Stimulated activated CD4-positive, alpha-beta T cell treated with anti-CD3 and anti-CD28 coated beads, TNF-alpha, amount 100 ng/mL, for 4 hours (primary cell): ENCODE results near the gene ALOXE3.
"Not testable (repeated sequence)": the region's sequence is repeated elsewhere in the genome, so short reads cannot be mapped to it uniquely, and the experiment has no call there.

Experiments used
- DNase-seq, 3 experiments: peaks; one replicate each; pipeline ENCODE4 v3.0.0-alpha.2; 2020; ENCODE audit warnings: low read depth in 3 of 3

Gene ALOXE3

DNA sequence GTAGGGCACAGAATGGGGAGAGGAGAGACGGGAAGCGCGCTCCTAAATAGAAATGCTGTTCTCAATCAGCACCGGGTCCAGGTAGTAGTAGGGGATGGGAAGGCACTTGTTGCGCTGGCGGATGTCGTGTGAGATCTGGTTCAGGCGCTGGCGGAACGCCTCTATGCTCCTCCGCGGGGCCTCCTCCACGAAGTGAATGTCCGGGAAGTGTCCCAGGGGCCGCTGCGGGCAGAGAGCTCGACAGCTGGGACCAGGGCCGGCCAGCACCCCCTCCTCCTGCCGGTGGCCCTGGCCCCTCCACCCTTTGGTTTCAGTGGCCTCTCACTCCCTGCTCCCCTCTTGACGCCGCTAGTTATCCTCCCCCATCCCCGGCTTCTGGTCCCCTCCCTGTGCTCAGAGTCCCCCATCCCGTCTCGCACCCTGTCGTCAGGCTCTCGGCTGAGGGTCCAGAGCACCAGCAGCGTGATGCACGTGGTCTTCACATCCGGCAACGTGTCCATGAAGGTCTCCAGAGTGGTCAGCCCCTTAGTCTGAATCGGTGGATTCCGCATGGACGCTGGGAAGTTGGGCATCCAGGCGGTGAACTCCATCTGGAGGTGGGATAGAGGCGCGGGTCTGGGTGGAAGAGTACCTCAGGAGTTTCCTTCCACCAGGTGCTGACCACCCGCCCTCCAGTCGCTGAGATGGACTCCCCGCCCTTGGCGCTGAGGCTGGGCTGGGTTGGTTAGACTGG, 45.4 kb downstream of the ALOXE3 start:
- DNase-seq: peak in 1 of 3 experiments; percentile 31

DNA sequence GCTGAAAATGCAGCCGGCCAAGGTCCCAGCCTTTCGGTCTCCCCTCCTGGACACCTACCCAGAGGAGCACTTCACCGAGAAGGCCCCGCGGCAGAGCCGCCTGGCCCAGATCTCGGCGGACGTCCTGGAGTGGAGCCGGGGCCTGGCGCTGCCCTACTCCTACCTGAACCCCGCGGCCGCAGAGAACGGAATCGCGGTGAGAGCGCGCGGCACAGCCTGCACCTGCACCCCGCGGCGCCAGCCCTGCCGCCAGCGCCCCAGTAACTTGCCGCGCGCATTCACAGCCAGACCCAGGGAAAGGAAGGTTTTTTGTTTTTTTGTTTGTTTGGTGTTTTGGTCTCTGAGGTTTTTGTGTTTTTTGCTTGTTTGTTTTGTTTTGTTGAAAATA, 46.0 kb downstream of the ALOXE3 start:
- no peak for DNase-seq

DNA sequence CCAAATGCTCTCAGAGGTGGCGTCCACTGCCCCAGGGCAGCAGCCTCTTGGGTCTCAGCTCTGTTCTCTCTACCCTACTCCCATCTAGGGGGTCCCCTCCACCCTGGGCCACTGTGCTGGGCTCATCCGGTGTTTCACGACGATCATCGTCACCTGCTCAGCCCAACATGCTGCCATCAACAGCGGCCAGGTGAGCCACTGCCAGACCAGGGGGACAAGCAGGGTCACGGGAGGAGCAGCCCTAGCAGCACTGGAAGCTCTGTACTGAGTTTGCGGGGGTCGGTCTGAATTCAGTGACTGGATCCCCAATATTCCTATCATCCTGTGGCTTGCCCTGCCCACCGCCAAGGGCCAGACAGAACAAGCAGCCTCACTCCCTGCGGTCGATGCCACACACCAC, 46.8 kb downstream of the ALOXE3 start:
- DNase-seq: no peak

DNA sequence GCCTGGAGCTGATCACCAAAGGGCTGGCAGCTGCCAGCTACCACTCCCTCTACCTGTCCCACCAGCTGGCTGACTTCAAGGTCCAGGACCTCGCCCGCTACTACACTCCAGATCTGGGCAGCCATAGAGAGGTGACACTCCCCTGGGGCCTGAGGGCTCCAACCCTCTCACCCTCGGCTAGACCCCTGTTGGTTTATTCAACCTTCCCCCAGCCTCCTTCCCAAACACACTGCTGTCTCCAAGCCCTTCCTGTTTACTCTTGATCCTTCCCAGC, 48.8 kb downstream of the ALOXE3 start:
- no peak for DNase-seq

DNA sequence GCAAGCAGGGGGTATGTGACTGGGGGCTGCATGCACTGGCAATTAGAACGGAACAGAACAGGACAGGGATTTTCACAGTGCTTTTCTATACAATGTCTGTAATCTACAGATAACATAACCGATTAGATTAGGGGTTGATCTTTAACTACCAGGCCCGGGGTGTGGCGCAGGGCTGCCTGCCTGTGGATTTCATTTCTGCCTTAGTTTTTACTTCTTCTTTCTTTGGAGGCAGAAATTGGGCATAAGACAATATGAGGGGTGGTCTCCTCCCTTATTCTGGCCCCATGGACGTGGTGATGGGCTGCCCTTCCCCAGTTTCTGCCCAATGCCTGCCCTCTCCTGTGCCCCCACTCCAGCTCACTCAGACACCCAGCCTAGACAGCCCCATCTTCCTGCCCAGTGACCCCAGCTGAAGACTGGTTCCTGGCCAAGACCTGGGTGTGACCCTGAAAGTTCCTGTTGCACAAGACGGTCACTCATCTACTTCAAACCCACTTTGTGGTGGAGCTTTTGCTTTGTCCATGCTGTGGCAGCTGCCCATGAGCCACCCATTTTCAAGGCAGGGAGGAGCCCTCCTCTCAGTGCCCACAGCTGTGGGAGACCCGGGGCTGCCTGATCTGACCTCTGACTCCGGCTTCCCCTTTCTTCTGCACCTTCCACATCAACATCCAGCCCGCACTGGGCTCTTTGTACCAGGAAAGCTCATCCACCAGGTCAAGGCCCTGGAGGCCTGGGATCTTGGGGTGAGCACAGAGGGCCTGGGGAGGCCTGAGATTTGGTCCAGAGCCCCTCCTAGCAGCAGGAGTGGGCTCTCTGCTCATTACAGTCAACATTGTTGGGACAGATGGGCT, 49.4 kb downstream of the ALOXE3 start:
- no peak for DNase-seq

DNA sequence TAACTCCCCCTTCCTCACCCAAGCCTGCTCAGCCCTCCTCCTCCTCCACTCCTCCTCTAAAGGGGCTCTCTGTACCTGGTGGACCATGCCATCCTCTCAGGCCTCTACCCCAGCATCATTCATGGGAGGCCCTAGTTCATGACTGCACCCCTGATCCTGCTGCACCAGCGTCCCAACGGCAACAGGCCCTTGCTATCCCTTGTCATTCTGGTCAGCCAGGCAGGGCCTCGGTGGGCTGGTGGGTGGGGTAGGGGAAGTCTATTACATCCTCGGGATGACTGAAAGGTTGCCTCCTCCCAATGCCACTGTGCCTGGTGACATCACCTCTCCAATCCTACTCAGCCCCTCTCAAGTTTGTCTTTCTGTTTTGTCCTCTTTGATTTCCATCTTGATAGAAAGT, 50.5 kb downstream of the ALOXE3 start:
- DNase-seq: no peak

DNA sequence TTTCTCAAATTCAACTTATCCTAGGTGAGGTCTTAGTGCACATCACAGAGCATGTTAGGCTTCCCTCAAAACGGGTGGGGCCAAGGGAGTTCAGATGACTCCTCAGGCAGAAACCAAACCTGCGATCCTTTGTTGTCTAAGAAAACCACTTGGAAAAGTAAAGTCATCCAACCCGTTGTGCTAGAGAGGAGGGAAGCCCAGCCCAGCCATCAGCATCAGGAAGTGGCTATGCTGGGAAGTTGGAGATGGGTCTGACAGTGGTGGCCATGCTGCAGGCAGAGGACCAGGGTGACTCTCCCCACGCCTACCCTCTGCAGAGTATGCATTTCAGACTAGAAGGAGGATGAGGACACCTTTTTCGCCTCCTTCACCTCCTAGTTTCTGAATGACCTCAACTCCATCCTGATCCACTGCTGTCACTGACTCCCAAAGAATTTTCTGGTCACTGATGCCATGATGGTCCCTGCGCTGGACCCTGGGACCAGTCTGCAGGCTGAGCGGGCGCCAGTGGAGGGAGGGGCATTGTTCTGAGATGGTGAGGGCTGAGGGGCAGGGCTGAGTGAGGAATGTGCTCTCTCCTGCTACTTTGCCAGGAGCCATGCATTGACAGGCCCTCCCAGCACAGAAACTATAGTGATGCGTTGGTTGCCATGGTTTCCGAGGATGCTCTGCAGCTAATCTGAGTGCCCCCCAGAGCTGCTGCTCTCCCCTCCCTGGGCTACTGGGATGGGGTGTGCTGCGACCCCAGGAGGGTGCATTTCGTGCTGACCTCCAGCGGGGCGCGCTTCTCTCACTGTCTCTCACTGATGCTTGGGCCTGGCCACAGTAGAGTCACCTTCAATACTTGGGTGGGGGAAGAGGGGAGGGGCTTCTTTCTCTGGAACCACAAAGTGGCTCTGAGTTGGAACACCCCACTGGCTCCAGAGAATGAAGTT, 51.2 kb downstream of the ALOXE3 start:
- no peak for DNase-seq

DNA sequence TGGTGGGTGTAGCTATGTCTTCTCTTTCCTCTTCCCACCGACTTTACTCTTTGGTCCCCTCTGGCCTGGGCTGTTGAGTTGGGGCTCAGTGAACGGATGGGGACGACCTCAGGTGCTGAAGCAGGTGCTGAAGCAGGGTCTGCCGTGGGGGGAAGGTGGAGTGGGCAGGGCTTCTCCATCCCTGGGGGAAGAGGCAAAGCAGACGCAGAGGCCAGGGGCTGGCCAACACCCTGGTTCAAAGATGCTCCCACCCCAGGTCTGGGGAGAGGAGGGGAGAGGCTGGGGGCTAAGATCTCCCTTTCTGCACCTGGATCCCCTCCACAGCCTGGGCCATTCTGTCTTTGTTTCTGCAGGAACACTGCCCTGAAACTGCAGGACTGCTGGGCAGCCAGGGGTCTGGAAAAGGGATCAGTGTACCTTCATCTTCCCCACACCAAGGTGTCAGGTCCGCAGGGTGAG, 53.7 kb downstream of the ALOXE3 start:
- no peak for DNase-seq

DNA sequence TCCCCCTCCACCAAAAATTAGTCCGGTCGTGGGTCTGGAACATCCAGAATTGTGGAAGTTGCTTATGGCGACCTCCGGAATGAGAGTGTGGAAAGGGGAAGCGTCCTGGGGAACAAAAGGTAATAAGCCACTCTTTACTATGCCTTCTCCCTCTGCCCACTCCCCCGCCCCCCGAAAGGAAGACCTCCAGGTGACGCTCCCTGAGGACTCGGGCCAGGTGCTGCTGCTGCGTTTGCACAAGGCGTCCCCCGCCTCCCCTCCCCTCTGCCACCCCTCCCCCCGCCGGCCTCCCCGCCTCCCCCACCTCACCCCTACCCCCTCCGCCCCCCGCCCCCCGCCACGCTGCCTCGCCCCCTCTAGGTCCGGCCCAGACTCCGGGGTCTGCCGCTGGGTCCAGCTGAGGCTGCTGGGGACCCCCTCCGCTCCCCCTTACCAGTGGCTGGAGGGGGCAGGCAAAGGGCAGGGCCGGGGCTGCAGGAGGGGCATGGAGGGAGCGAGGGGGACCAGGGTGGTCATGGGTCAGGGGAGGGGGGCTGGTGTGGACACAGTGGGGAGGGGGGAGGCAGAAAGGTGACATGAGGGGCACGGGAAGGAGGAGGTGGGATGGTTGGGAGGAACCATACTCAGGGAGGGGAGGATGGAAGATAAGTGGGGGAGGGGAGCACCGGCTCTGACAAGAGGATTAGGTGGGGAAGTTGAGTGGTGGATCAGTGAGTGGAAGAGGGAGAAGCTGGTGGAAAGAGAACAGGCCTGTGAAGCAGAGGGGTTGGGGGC, 54.4 kb downstream of the ALOXE3 start:
- no peak for DNase-seq

DNA sequence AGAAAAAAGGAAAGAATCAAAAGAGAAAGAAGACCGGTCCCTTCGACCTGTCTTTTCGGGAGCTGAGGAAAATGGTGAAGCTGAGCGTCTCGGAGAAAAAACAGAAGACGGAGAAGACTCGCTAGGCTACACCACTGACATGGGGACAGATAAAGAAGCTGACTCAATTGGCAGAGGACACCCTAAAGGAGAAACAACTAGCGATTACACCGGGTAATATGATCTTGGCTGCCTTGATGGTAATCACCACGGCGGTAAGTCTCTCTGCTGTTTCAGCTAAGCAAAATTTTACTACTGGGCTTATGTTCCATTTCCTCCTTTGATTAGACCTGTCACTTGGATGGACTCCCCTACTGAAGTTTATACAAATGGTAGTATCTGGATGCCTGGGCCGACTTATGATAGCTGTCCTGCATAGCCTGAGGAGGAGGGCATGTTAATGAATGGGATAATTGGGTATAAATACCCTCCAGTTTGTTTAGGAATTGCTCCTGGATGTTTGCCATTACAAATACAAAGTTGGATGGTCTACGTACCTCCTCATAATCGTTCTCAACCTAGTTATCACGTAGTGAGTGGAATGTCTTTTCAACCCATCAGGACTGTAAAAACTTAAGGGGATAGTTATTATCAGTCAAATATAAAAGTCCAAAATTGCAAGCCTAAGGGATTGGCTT, 55.4 kb downstream of the ALOXE3 start:
- DNase-seq: no peak

DNA sequence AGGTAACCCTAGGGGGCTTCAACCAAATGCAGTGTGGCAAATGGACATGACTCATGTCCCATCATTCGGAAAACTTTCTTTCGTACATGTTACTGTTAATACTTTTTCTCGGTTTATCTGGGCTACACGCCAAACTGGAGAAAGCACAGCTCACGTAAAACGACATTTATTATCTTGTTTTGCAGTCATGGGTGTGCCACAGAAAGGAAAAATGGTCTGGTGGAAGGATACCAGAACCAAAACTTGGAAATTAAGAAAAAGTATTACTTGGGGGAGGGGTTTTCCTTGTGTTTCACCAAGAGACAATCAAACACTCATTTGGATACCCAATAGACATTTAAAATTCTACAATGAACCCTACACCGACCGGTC, 55.9 kb downstream of the ALOXE3 start:
- DNase-seq: no peak

DNA sequence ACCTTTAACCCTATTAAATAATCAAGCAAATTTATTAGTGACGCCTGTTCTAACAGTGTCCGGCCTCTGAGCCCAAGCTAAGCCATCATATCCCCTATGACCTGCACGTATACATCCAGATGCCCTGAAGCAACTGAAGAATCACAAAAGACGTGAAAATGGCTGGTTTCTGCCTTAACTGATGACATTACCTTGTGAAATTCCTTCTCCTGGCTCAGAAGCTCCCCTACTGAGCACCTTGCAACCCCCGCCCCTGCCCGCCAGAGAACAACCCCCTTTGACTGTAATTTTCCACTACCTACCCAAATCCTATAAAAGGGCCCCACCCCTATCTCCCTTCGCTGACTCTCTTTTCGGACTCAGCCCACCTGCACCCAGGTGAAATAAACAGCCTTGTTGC, 56.5 kb downstream of the ALOXE3 start:
- DNase-seq: not testable (repeated sequence)

DNA sequence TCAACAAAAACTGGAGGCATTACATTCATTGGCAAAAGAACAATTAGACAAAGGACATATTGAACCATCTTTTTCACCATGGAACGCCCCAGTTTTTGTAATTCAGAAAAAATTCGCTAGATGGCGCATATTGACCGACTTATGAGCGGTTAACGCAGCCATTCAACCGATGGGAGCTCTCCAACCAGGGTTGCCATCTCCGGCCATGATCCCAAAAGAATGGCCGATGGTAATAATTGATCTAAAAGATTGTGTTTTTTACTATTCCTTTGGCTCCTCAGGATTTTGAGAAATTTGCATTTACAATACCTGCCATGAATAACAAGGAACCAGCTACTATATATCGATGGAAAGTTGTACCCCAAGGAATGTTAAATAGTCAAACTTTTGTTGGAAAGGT, 58.0 kb downstream of the ALOXE3 start:
- peak in 1 of 3 experiments; percentile 49 for DNase-seq

DNA sequence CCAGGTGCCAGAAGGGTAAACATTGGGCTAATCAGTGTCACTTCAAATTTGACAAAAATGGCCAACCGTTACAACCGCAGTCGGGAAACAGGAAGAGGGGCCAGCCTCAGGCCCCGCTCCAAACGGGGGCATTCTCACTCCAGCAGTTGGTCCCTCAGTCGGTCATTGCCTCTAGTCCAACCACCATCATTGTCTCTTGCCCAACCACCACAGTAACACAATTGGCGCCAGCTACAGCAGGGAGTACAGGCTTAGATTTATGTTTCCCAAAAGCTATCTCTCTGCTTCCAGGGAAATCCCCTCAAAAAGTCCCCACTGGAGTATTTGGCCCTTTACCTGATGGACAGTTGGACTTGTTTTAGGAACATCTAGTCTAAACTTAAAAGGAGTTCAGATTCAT, 59.2 kb downstream of the ALOXE3 start:
- no peak for DNase-seq

DNA sequence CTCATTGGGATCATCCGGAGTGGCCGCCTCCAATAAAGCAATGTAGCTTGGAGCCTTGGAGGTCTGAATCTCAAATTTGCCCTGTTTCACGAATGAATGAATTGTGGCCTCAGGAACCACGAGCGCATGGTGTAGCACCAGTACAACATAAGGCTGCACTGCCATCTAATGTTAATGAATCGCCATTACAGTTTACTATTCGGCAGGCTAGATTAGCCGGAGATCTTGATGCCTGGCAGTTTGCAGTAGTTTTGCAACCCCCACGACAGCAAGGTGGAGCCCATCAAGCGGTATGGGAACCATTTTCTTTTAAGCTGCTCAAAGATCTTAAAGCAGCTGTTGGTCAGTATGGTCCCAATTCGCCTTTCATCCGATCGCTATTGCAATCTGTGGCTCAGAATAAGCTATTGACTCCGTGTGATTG, 60.6 kb downstream of the ALOXE3 start:
- peak in 1 of 3 experiments; percentile 15 for DNase-seq

DNA sequence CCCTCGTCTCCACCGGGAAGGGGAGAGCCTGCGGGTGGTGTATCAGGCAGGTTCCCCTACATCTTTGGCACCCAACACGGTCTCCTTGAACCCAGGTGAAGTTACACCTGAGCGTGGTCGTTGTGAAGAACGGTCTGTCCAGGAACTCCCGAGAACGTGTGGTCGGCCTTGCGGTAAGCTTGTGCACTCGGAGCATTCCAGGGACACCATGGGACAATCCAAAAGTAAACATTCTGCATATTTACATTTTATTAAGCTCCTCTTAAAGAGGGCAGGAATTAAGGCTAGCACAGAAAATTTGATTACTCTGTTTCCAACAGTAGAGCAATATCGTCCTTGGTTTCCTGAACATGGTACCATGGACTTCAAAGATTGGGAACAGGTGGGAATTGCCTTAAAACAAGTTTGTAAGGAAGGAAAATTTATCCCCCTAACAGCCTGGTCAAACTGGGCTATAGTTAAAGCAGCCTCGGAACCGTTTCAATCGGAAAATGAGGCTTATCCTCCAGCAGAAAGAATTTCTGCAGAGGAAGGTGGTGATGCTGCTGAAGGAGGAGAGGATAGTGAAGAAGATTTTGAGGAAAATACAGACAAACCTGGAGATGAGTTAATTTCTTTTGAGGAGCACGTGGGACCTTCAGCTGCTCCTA, 61.2 kb downstream of the ALOXE3 start:
- no peak for DNase-seq

DNA sequence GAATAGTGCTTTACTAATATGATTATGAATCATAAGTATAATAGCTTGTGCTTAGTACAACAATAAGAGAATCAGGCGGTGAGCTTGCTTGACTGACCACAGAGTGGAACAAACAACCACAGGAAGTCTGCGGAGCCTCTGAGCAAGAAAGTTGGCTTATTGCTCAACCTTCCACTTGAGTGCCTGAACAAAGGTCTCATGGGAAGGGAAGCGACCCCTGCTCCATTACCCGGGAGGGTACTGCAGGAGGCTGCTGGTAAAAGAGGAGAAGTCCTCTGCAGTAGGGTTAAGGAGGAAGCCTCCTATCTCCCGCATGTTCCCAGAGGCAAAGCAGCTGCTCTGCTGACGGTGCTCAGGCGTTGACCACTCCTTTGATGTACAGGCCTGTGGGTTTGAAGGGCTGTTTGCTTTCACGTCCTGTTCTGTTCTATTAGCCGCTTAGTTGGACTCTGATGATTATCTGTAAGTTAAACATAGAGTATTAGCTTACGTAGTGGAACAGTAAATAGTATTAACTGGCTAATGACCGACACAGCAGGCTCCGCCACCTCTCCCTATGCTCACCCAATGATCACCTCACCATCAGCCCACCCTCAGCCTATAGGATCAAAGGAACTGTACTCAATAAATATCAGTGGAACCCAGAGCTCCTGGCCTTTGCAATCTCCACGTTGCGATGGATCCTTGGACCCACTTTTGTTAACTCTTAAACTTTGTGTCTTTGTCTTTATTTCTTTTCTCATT, 61.9 kb downstream of the ALOXE3 start:
- DNase-seq: no peak

DNA sequence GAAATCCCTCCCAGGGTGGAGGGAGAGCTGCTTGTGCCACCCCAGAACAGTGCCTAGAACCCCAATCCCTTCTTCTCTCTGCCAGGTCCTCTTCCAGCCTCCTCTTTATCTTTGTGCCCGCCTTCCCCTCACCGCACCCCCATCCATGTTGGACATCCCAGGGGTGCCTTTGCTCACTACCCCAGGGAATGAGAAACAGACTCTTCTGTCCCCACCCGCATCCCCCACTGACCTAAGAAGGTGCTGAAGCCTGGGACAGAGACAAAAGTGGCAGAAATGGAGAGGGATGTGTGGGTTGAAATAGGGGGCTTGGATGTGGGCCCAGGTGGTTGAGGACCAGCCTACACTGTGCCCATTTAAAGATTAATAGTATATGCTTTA, 62.5 kb downstream of the ALOXE3 start:
- DNase-seq: no peak

DNA sequence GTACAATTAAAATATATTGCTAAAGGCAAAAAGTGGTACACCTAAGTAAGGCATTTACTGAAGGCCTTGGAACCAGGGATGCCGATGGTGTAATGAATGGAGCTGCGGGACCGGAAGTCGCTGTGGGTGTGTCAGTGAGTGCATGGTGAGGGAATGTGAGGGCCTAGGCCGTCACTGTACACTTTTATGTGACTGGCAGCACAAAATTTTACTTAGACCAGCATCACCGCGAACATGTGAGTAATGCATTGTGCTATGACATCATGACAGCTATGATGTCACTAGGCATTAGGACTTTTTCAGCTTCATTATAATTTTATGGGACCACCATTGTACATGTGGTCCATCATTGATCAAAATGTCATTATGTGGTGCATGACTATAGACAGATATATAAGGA, 64.7 kb downstream of the ALOXE3 start:
- no peak for DNase-seq
